GM18951 (cell line): ENCODE measurements around the gene ARHGAP42.
"Not testable (repeated sequence)": the region's sequence is repeated elsewhere in the genome, so short reads cannot be mapped to it uniquely, and the experiment has no call there.

Experiments used
- POLR2A ChIP-seq: IDR thresholded peaks from 4 replicates; pipeline ENCODE4 v1.6.1; 2011; ENCODE audit warnings: mild to moderate bottlenecking; ENCODE audit not compliant: insufficient read length, insufficient read depth; ENCODE audit errors: extremely low read depth
- in situ Hi-C: fragments of 300-500 bp; cut with MboI; formaldehyde crosslinking; loops from one replicate; pipeline ENCODE4 v1.12.0; 2022; ENCODE audit warnings: low sequenced_read_pairs, mixed read lengths, inconsistent platforms; ENCODE audit not compliant: unreplicated experiment

The ARHGAP42 gene

GRCh38 chr11:100726680-100727079, 39.6 kb downstream of the ARHGAP42 start:
- in situ Hi-C loops: no loop called here

DNA sequence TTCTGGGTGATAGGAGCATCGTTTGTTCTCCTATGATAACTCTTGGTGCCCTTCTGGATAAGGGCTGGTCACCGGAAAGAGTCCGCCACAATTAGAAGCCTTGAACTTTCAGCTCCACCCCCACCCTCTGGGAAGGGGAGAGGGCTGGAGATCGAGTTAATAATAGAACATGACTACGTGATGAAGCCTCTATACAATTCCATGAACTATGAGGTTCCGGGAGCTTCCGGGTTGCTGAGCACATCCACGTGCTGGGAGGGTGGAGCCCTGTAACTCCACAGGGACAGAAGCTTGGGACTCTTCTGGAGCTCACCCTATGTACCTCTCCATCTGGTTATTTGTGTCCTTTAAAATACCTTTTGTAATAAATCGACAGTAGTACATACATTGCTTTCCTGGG, 40.3 kb downstream of the ARHGAP42 start:
- TF ChIP-seq POLR2A: no peak
- in situ Hi-C loops: no loop called here

More at GRCh38 chr11:100726680-100727079, 39.6 kb downstream of the ARHGAP42 start:
- TF ChIP-seq POLR2A: no peak

DNA sequence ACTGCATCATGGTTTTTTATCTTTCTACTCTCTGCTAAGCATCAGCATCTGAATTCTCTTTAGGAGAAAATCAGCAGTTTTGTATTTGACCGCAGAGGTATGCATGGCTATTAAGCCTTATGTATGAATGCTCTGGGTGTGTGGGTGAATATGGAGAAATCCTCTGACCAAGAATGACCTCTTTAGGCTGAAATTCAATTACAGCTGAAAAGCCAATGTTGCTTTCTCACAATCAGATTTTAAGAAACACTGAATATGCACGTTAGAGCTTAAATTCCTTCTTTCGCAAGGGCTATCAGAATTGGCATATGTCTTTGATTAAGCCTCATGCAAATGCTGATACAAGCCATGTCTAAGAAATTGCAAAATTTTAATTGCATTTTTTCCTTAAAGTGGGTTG, 43.2 kb downstream of the ARHGAP42 start:
- TF ChIP-seq POLR2A: no peak
- in situ Hi-C loops: no loop called here

DNA sequence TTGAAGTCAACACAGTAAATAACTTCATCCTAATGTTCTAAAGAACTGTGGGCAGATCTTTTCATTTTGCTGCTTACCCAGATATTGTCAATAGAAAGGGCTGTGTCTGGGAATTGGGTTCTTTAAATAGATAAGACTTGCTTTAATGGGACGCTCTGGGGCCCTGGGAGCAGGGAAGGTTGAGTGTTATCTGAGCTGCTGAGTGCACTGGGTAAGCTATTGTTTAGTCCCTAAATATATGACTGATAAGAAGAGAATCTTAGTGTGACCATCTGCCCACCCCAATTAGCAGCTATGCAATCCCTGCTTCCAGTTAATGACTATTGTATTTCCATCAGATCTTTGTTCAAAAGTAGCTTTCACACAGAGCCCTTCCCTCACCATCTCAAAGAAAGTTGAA, 44.4 kb downstream of the ARHGAP42 start:
- in situ Hi-C loops: no loop called here
- no peak for TF ChIP-seq POLR2A

DNA sequence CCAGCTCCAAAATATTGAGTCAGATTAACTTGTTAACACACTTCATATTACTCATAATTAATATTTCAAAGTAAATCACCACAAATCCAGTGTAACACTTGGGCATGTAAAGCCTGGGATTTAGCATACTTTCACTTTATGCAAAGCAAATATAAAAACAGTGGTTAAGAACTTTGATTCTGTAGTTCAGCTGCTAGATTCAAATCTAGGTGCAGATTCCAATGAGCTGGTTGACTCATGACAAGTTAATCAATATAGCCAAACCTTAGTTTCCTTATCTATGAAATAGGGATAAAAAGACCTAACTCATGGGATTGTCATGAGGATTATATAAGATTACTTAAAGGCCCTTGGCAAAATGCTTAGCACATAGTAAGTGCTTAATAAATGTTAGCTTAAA, 45.9 kb downstream of the ARHGAP42 start:
- TF ChIP-seq POLR2A: no peak
- in situ Hi-C loops: no loop called here

DNA sequence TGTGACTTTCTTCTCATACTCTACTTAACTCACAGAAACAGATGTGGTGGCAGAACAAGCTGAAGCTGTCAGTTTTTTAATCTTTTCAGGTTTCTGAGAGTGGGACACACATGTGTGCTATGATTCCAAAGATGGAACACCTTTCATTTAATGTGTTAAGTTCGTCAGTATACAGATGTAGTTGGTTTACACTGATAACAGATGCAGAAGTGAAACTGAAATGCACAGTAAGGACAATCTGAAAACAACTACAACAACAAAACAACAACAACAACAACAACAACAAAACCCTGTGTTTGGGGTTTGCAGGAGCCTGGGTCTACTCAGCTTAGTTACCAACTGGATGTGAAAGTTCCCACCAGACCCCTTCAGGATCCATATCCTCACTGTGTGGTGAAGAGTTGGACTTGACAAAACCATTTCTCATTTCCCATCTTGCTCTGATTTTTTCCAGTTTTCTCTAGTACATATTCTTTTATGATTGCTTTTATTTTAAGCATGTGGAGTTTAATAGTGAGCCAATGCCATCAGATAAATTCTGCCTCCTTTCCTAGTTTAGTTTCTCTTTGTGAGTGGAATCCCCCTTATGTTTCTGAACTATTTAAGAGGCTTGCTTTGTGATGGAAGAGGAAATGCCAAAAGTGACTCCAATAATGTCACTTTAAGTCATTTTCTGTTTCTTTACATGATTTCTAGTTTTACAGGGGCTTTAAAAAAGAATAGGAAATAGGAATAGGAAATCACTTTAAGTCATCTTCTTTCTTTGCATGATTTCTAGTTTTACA, 47.8 kb downstream of the ARHGAP42 start:
- no peak for TF ChIP-seq POLR2A
- in situ Hi-C loops: no loop called here

GRCh38 chr11:100735949-100736675, 49.0 kb downstream of the ARHGAP42 start:
- in situ Hi-C loops: no loop called here
- TF ChIP-seq POLR2A: no peak

DNA sequence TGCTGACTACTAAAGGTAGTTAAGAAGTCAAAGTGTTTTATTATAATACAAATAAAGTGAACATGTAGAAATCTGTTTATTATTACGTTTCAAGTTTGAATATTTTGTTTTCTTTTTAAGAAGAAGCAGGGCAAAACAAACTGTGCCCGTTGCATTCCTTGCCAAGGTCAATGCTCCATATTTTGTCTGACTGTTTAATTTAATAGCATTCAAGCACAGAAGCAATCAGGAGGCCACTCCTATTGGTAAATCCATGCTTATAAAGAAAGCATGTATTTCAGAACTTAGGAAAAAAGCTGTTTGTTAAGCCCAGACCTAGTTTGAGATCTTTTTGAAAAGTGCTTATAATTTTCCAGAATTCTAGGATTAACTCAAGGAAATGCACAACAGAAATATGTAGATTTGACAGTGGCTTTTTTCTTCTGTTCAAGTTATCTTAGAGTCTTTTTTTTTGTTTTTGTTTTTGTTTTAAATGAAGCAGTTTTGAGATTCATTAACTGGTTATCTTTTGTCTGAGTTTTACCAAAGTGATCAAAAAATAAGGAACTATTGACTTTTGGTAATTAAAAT, 51.7 kb downstream of the ARHGAP42 start:
- TF ChIP-seq POLR2A: no peak
- in situ Hi-C loops: no loop called here

- in situ Hi-C loops: no loop called here
- TF ChIP-seq POLR2A: no peak
Observed at GRCh38 chr11:100739666-100740065, 52.6 kb downstream of the ARHGAP42 start.

- in situ Hi-C loops: no loop called here
Observed at GRCh38 chr11:100740440-100740839, 53.4 kb downstream of the ARHGAP42 start.

GRCh38 chr11:100741866-100742625, 55.0 kb downstream of the ARHGAP42 start:
- in situ Hi-C loops: no loop called here
- TF ChIP-seq POLR2A: no peak

More at GRCh38 chr11:100740440-100740839, 53.4 kb downstream of the ARHGAP42 start:
- no peak for TF ChIP-seq POLR2A

- in situ Hi-C loops: no loop called here
- no peak for TF ChIP-seq POLR2A
Observed at GRCh38 chr11:100746448-100746847, 59.4 kb downstream of the ARHGAP42 start.

- TF ChIP-seq POLR2A: no peak
- in situ Hi-C loops: no loop called here
Observed at GRCh38 chr11:100748153-100748552, 61.1 kb downstream of the ARHGAP42 start.

DNA sequence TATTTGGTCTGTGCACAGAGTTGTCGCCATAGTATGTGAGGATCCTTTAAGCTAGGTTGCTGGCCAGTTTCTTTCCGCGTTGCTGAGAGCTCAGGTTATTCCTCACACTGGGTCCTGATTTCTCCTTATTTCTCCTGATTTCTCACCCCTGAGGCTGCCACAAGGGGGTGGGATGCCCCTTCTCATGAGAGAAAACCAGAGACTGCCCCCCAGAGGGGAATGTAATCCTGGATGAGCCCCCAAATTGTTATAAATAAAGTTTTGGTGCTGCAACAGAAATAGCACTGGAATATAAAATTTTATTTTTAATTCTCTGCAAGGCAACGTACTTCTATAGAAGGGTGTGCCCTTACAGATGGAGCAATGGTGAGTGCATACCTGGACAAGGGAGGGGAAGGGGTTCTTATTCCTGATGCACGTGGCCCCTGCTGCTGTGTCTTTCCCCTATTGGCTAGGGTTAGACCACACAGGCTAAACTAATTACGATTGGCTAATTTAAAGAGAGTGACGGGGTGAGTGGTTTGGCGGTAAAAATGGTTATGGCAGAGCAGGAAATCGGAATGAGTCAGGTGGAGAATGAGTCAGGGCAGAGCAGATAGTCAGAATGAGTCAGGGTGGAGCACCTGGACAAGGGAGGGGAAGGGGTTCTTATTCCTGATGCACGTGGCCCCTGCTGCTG, 62.9 kb downstream of the ARHGAP42 start:
- in situ Hi-C loops: not testable (repeated sequence)

DNA sequence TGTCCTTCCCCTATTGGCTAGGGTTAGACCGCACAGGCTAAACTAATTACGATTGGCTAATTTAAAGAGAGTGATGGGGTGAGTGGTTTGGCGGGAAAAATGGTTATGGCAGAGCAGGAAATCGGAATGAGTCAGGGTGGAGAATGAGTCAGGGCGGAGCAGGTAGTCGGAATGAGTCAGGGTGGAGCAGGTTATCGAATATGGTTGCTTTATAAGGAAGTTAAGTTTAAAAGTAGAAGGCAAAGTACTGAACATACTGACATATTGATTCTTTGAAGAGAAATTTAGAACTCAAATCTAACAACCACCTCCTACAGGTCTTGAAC, 63.4 kb downstream of the ARHGAP42 start:
- in situ Hi-C loops: not testable (repeated sequence)
